ENCODE data around the gene SEC31A.
A peak's percentile ranks its signal among the peaks of the same experiment; 100 is the strongest.

Gene SEC31A

DNA sequence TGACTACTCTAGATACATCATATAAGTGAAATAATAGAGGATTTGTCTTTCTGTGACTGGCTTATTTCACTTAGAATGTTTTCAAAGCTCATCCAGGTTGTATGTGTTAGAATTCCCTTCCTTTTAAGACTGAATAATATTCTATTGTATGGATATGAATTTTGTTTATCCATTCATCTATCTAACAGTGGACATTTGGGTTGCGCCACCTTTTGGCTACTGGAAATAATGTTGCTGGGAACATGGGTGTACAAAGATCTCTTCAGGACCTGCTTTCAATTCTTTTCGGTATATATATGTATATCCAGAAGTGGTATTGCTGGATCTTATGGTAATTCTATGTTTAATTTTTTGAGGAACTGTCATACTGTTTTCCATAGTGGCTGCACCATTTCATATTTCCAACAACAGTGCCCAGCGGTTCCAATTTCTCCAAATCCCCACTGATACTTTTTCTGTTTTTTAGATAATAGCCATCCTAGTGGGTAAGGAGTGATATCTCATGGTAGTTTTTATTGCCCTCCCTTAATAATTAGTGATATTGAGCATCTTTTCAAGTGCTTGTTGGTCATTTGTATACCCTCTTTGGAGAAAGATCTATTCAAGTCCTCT is 88.9 kb downstream of the SEC31A start:
- Histone ChIP-seq H3K9me3 (ENCODE audit: low read length) (no peaks in the 10 kb centered on the region), H3K27me3 (ENCODE audit: control insufficient read depth in 1 of 2, insufficient read depth in 2 of 2, low read length in 2 of 2) (no peaks in the 10 kb centered on the region), H3K36me3 (ENCODE audit: insufficient read depth, low read length) (no peaks in the 10 kb centered on the region), H3K4me1 (ENCODE audit: insufficient read depth, low read length) (peaks cover 11% of the 10 kb centered on the region), H3K27ac (ENCODE audit: low read depth, low read length) (no peak overlapping the region), H3K4me3 (ENCODE audit: low read depth in 1 of 2, low read length in 2 of 2) (no peak overlapping the region), H3K9ac (ENCODE audit: low read length) (no peak overlapping the region)

DNA sequence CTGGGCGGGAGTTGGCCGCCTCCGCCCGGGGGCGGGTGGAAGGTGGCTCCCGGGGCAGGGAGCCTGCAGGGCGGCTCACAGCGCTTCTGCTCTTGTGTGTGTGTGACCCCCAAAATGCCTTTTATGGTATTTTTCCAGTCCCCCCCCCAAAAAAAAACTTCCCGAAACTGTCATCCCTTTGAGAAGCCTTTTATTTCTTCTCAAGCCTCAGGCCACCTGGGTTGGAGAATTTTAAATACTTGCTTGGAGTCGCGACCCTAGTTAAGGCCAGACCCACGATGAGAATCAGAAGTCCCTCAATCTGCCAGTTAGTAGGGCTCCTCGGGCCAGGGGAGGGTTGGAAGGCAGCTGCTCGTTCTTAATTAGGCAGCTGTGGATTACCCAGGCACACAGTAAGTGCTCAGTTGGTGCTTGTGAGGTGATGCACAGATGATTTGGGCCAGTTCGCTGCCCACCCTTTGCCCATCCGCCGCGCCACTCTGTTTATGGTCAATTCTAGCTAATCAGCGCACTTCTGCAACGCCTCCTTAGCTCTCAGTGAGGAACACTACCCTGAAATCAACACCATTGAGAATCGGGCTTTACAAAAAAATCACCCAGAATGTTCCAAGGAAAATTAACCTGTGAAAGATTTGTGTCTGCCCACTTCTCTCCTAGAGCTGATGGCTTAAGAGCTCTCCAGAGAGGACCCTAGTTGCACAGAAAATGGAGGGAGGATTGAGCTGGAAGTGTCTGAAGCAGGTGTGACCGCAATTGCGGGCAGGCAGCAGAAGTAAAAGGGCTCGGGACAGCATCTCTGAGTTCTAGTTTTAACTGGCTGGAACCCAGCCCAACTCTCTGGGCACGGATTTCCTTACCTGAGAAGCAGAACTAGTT is 91.7 kb downstream of the SEC31A start:
- Histone ChIP-seq H3K27me3 (ENCODE audit: control insufficient read depth in 1 of 2, insufficient read depth in 2 of 2, low read length in 2 of 2) (no peaks in the 10 kb centered on the region), H3K9ac (ENCODE audit: low read length) (peak overlapping the region; percentile 11), H3K27ac (ENCODE audit: low read depth, low read length) (peak overlapping the region; percentile 74), H3K4me3 (ENCODE audit: low read depth in 1 of 2, low read length in 2 of 2) (peak overlapping the region; percentile 52 to 68), H3K4me1 (ENCODE audit: insufficient read depth, low read length) (peaks cover 14% of the 10 kb centered on the region), H3K9me3 (ENCODE audit: low read length) (no peaks in the 10 kb centered on the region), H3K36me3 (ENCODE audit: insufficient read depth, low read length) (no peaks in the 10 kb centered on the region)

DNA sequence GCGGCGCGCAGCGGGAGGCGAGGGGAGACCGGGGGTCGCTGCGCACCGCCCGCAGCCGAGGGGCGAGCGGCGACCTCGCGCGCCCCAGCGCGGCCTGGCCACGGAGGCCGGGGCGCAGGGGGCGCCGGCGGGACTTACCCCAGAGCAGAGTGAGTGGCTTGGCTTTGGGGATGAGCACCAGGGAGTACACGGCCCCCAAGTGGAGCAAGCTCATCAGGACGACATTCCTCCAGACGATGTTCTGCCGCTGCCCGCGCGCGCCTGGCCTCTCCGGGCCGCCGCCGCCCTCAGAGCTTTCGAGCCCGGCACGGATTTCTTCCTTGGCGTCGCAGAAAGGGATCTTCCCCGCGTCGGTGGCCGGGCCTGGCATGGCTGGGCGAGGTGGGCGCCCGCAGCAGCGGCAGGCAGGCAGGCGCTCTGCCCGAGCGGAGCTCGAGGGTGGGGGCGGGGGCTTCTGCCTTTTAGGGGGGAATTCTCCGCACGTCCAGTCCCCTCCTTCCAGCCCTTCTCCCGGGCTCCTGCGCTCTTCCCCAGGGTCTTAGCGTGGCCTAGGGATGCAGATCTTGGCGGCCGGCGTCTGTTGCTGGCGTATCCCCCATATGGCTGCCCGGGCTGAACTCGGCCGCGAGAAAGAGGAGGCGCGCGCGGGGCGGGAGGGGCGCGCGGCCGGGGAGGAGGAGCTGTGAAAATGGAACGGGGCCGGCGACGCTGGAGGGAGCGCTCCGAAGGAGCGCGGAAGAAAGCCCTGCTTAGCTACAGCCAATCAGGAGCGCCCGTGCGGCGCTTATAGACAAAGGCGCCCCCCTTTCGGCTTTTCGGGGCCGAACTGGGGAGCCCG is 92.6 kb downstream of the SEC31A start, which contains the start of gene SCD5:
Gene SCD5, minus strand, starts transcription at position 629 of the 838 bp plus-strand sequence. Its CDS starts 259 bp downstream, at position 370.
- no peaks in the 10 kb centered on the region for H3K9me3 ChIP-seq (ENCODE audit: low read length)
- no peaks in the 10 kb centered on the region for H3K27me3 ChIP-seq (ENCODE audit: control insufficient read depth in 1 of 2, insufficient read depth in 2 of 2, low read length in 2 of 2)

DNA sequence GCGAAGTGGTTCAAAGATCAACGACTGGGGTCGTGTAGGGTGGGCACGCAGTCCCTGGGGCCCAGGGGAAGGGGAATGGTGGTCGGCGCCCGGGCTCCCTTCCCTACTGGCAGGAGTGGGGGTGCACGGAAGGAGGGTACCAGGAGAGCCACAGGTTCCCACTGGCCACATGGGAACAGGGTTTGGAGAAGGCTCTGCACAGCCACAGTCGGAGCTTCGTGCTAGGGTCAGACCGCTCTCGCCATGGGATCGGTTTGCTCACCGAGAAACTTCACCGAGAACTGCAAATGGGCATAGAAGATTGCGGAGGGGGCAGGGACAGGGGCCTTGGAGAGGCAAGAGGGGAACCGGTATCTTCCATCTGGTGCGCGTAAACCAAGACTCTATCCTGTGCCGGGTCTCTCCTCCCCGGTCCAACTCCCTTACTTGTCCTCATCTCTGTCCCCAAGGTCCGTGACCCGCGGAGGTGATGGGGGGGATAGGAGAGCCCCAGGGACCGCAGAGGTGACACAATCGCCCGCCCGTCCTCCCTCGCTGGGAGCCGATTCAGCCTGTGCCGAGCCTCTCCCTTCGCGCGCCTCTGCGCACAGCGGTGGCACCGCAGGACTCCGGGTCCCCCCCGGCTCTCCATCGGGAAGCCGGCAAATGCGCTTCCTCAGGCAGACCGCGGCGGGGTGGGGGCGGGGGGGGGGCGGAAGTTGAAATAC is 93.4 kb downstream of the SEC31A start:
- Histone ChIP-seq H3K27me3 (ENCODE audit: control insufficient read depth in 1 of 2, insufficient read depth in 2 of 2, low read length in 2 of 2) (no peaks in the 10 kb centered on the region), H3K4me1 (ENCODE audit: insufficient read depth, low read length) (peaks cover 14% of the 10 kb centered on the region), H3K36me3 (ENCODE audit: insufficient read depth, low read length) (no peaks in the 10 kb centered on the region), H3K4me3 (ENCODE audit: low read depth in 1 of 2, low read length in 2 of 2) (peak overlapping the region; percentile 68 to 71), H3K9ac (ENCODE audit: low read length) (peak overlapping the region; percentile 4), H3K27ac (ENCODE audit: low read depth, low read length) (no peak overlapping the region), H3K9me3 (ENCODE audit: low read length) (no peaks in the 10 kb centered on the region)

More for the DNA sequence above, 92.6 kb downstream of the SEC31A start, which contains the start of gene SCD5:
- H3K36me3 ChIP-seq (ENCODE audit: insufficient read depth, low read length) = no peaks in the 10 kb centered on the region
- peaks cover 14% of the 10 kb centered on the region for H3K4me1 ChIP-seq (ENCODE audit: insufficient read depth, low read length)
- H3K27ac ChIP-seq (ENCODE audit: low read depth, low read length) = peak within 1 kb of the TSS; percentile 74
- H3K4me3 ChIP-seq (ENCODE audit: low read depth in 1 of 2, low read length in 2 of 2) = peak within 1 kb of the TSS; percentile 68 to 71
- peak within 1 kb of the TSS; percentile 11 for H3K9ac ChIP-seq (ENCODE audit: low read length)

DNA sequence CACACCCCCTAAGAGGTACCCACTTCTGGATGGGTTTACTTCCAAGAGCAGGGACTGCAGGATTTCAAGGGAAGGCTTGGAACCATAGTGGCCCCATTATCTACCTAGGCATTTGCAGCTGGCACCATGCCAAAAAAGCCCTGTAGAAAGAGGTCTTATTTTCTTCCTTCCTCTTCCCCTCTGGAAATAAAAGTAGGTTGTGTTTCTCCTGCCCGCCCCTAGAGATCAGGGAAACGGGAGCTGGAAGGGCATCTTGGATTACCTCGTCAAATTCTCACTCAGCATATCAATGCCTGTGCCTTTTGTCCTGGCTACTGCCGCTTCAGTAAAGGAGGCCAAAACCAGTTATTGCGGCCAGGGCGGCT is 93.9 kb downstream of the SEC31A start:
- peak overlapping the region; percentile 68 to 71 for H3K4me3 ChIP-seq (ENCODE audit: low read depth in 1 of 2, low read length in 2 of 2)
- no peaks in the 10 kb centered on the region for H3K9me3 ChIP-seq (ENCODE audit: low read length)
- H3K36me3 ChIP-seq (ENCODE audit: insufficient read depth, low read length) = no peaks in the 10 kb centered on the region
- no peaks in the 10 kb centered on the region for H3K27me3 ChIP-seq (ENCODE audit: control insufficient read depth in 1 of 2, insufficient read depth in 2 of 2, low read length in 2 of 2)
- no peak overlapping the region for H3K27ac ChIP-seq (ENCODE audit: low read depth, low read length)
- peaks cover 14% of the 10 kb centered on the region for H3K4me1 ChIP-seq (ENCODE audit: insufficient read depth, low read length)
- peak overlapping the region; percentile 4 for H3K9ac ChIP-seq (ENCODE audit: low read length)

DNA sequence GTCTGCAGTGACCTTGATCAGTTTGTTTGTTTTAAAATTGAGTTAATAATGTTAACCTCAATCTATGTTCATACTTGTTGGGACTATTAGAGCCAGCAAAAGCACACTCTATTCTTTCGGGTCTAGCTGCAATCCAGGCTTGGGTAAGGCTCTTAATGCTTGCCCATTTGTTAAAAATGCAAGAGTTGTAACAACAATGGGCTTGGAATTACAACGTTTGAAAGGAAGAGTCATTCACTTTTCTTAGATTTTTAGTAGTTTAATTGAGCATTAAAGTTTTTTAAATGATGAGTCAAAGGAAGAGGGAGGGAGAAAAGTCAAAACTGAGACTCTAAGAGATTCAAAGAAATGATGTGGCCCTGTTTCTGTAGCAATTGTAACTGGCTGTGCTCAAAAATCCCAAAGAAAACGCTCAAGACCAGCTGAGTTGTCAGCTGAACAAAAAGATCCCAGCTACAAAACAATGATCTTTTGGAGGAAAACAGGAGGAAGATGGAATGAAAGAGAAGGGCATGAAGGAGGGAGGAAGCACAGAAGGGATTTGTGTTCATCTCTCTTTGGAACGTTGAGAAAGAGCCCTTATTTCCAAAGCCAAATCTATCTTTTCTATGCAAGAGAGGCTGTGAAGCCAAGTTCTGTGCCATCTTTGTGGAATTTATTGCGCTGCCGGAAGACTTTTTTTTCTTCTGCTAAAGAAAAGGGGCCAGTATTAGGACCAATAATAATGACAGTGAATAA is 97.9 kb downstream of the SEC31A start:
- H3K4me1 ChIP-seq (ENCODE audit: insufficient read depth, low read length) = peaks cover 7% of the 10 kb centered on the region
- H3K27ac ChIP-seq (ENCODE audit: low read depth, low read length) = no peak overlapping the region
- H3K9ac ChIP-seq (ENCODE audit: low read length) = no peak overlapping the region

DNA sequence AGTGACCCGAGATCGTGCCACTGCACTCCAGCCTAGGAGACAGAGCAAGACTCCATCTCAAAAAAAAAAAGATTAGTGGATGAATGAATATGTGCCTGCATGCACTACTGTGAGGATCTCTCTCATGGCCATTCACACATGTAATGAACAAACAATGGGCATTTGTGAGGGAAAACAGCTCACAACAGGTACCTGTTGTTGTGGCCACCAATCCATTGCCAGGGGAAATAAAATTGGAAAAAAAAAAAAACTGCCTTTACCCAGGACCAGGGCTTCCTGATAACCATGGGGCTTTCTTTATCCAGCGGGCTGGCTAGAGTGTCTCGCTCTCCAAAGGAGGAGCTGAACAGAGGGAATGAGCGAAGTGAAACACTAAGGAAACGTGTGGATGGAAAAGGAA is 99.8 kb downstream of the SEC31A start:
- Histone ChIP-seq H3K4me1 (ENCODE audit: insufficient read depth, low read length) (no peaks in the 10 kb centered on the region), H3K27ac (ENCODE audit: low read depth, low read length) (no peak overlapping the region), H3K4me3 (ENCODE audit: low read depth in 1 of 2, low read length in 2 of 2) (no peak overlapping the region), H3K9ac (ENCODE audit: low read length) (no peak overlapping the region), H3K36me3 (ENCODE audit: insufficient read depth, low read length) (no peaks in the 10 kb centered on the region), H3K27me3 (ENCODE audit: control insufficient read depth in 1 of 2, insufficient read depth in 2 of 2, low read length in 2 of 2) (no peaks in the 10 kb centered on the region), H3K9me3 (ENCODE audit: low read length) (no peaks in the 10 kb centered on the region)

More for the DNA sequence above, 97.9 kb downstream of the SEC31A start:
- Histone ChIP-seq H3K27me3 (ENCODE audit: control insufficient read depth in 1 of 2, insufficient read depth in 2 of 2, low read length in 2 of 2) (no peaks in the 10 kb centered on the region), H3K9me3 (ENCODE audit: low read length) (no peaks in the 10 kb centered on the region), H3K4me3 (ENCODE audit: low read depth in 1 of 2, low read length in 2 of 2) (no peak overlapping the region), H3K36me3 (ENCODE audit: insufficient read depth, low read length) (no peaks in the 10 kb centered on the region)

DNA sequence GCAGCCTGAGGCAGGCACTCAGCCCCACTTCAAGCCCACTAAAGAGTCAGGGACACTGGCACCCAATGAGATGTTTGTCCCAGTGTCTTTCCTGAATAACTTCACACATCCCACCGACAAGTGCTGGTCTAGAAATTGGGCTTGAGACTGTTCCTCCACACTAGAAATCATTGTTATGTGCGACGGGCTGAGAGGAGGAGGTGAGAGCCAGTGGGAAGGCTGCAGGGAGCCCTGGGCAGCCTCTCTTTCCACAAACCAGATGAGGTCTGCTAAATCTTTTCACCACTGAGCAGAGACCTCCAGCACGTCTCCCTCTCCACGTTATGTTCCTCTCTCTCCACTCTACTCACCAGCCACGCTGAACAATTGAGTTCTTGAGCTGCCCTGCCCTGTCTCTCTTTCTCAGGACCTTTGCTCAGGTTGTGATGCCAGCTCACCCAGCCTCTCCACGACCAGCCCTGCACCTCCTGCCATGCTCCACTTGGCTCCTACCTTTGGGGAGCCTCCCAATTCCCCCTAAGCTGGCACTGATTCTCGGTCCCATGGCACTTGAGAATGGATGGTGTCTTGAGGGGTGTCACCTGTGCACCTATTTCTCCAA is 100.8 kb downstream of the SEC31A start:
- Histone ChIP-seq H3K36me3 (ENCODE audit: insufficient read depth, low read length) (no peaks in the 10 kb centered on the region), H3K4me3 (ENCODE audit: low read depth in 1 of 2, low read length in 2 of 2) (no peak overlapping the region), H3K9ac (ENCODE audit: low read length) (no peak overlapping the region), H3K27me3 (ENCODE audit: control insufficient read depth in 1 of 2, insufficient read depth in 2 of 2, low read length in 2 of 2) (no peaks in the 10 kb centered on the region), H3K27ac (ENCODE audit: low read depth, low read length) (no peak overlapping the region), H3K9me3 (ENCODE audit: low read length) (no peaks in the 10 kb centered on the region), H3K4me1 (ENCODE audit: insufficient read depth, low read length) (peaks cover 6% of the 10 kb centered on the region)

DNA sequence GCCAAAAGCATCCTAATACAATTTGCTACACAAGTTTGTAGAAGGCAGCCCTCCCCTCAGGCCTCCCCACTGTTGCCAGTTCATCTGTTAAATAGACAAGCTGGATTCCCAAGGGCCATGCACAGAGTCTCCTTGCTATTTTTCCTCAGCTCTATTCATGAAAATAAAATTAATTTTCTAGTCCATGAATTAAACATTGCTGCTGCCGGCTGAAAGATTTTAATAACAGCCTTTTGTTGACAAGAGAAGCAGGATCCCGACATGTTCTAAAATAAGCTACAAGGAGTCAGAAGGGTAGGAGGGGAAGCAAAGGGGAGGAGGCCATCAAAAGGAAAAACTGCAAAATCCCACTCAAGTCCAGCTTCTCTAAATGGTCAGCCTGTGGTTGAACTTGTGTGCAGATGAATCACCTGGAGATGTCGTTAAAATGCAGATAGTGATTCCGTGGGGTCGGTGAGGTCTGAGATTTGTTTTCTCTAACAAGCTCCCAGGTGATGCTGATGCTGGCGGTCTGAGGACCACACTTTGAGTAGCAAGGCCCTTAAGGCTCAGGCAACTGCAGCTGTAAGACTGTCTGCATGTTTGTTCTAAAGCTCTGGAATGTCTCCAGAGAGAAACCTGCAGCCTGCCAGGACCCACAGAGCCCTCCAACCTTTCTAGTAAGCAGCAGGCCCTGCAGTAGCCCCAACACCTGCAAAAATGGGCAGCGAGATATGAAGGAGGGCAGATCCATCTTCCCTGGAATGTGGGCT is 101.8 kb downstream of the SEC31A start:
- Histone ChIP-seq H3K4me1 (ENCODE audit: insufficient read depth, low read length) (peaks cover 11% of the 10 kb centered on the region), H3K9ac (ENCODE audit: low read length) (no peak overlapping the region), H3K27me3 (ENCODE audit: control insufficient read depth in 1 of 2, insufficient read depth in 2 of 2, low read length in 2 of 2) (no peaks in the 10 kb centered on the region), H3K36me3 (ENCODE audit: insufficient read depth, low read length) (no peaks in the 10 kb centered on the region), H3K9me3 (ENCODE audit: low read length) (no peaks in the 10 kb centered on the region), H3K4me3 (ENCODE audit: low read depth in 1 of 2, low read length in 2 of 2) (no peak overlapping the region), H3K27ac (ENCODE audit: low read depth, low read length) (no peak overlapping the region)

DNA sequence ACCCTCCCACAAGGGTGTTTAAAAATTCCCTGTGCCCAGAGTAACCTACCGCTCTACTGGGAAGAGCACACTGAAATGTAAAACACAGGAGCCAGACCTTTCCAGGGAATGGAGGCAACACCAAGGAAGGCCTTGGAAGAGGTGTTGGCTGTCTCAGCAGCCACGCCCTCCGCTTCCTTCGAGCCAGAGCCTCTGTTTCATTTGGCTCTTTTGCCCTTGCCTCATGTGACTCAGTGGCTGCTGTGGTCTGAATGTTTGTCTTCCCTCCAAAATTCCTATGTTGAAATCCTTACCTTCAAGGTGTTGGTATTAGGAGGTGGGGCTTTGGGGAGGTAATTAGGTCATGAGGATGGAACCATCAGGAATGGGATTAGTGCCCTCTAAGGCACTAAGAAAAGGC is 103.6 kb downstream of the SEC31A start:
- Histone ChIP-seq H3K9ac (ENCODE audit: low read length) (no peak overlapping the region), H3K4me3 (ENCODE audit: low read depth in 1 of 2, low read length in 2 of 2) (no peak overlapping the region)

More for the DNA sequence above, 103.6 kb downstream of the SEC31A start:
- Histone ChIP-seq H3K4me1 (ENCODE audit: insufficient read depth, low read length) (peaks cover 11% of the 10 kb centered on the region), H3K36me3 (ENCODE audit: insufficient read depth, low read length) (no peaks in the 10 kb centered on the region), H3K27ac (ENCODE audit: low read depth, low read length) (no peak overlapping the region), H3K9me3 (ENCODE audit: low read length) (no peaks in the 10 kb centered on the region), H3K27me3 (ENCODE audit: control insufficient read depth in 1 of 2, insufficient read depth in 2 of 2, low read length in 2 of 2) (no peaks in the 10 kb centered on the region)
